ENCODE measurements around the gene NRCAM. TPM values are rescaled to one million over a fixed set of nuclear protein-coding genes. Genes with fewer than 3 reads are reported as not detected.

Gene NRCAM
- total and polyA plus RNA-seq, 2 donors (not counting 1 experiment from before 2014, with no cell fraction given) = 0.75 to 4.6 TPM

- H3K9ac ChIP-seq (ENCODE audit: low read length) = no peak overlapping the region
- no peak for TF ChIP-seq CTCF (IDR thresholded peaks at IDR 0.05)
- no peak for TF ChIP-seq EZH2 (IDR thresholded peaks at IDR 0.05; ENCODE audit: borderline replicate concordance, insufficient read depth, low read depth, low read length, poor library complexity, severe bottlenecking)
- POLR2A ChIA-PET = no interaction called here
- Mint-ChIP-seq H3K4me1 (peaks cover 23% of the 10 kb centered on the region), H3K27ac (no peak overlapping the region), H3K4me3 (no peak overlapping the region), H3K9me3 (ENCODE audit: insufficient read depth) (no peaks in the 10 kb centered on the region), H3K27me3 (no peaks in the 10 kb centered on the region)
- no peak overlapping the region for H3K4me2 ChIP-seq (replicated peaks; ENCODE audit: low read depth, low read length, poor library complexity, severe bottlenecking)
- no peaks in the 10 kb centered on the region for H3K79me2 ChIP-seq (ENCODE audit: control insufficient read depth, insufficient read depth, low read length)
- intact Hi-C loops (cut with micrococcal nuclease) = no loop called here
- ATAC-seq (ENCODE audit: low read depth) (no peak), DNase-seq (no peak)
- H3K27ac ChIP-seq (ENCODE audit: low read length in 2 of 2) = no peak overlapping the region
- CTCF ChIA-PET = no interaction called here
- no peak overlapping the region for H3K4me3 ChIP-seq (ENCODE audit: control extremely low read depth in 1 of 5, extremely low read depth in 1 of 5, insufficient read depth in 1 of 5, low read depth in 2 of 5, low read length in 4 of 5)
- peaks cover 0 to 5% (median 0%) of the 10 kb centered on the region in 4 experiments for H3K27me3 ChIP-seq (replicated peaks in 1 of 4; ENCODE audit: control extremely low read depth in 1 of 4, control insufficient read depth in 3 of 4, insufficient read depth in 4 of 4, low read length in 3 of 4)
- H3K36me3 ChIP-seq (replicated peaks in 1 of 2; ENCODE audit: control extremely low read depth in 1 of 2, control insufficient read depth in 1 of 2, extremely low read depth in 1 of 2, insufficient read depth in 2 of 2, low read length in 1 of 2) = no peaks in the 10 kb centered on the region
- H3K4me1 ChIP-seq (ENCODE audit: control insufficient read depth in 2 of 2, insufficient read depth in 2 of 2, low read length in 2 of 2) = peaks cover 0 to 7% of the 10 kb centered on the region in 2 donors
- no peaks in the 10 kb centered on the region for H4K20me1 ChIP-seq (ENCODE audit: control insufficient read depth, insufficient read depth, low read length, poor library complexity, severe bottlenecking)
- no peaks in the 10 kb centered on the region for H3K9me3 ChIP-seq (ENCODE audit: control extremely low read depth in 1 of 3, control insufficient read depth in 2 of 3, insufficient read depth in 1 of 3, low read length in 2 of 3)
- WGBS (ENCODE audit: insufficient coverage) = 90% methylated on average over 1 of the region's 1 CpG
- H2AFZ ChIP-seq (ENCODE audit: insufficient read depth, low read depth, low read length, poor library complexity, severe bottlenecking) = no peak overlapping the region
Measured at GRCh38 chr7:108331971-108332370, 124.3 kb downstream of the NRCAM start.

GRCh38 chr7:108330227-108330626 is 126.0 kb downstream of the NRCAM start:
- Mint-ChIP-seq H3K4me3 (no peak overlapping the region), H3K9me3 (ENCODE audit: insufficient read depth) (no peaks in the 10 kb centered on the region), H3K27me3 (no peaks in the 10 kb centered on the region), H3K27ac (no peak overlapping the region), H3K4me1 (peaks cover 32% of the 10 kb centered on the region)
- ATAC-seq (ENCODE audit: low read depth) (no peak), DNase-seq (no peak)
- 100% methylated on average over 1 of the region's 6 CpGs for WGBS (ENCODE audit: insufficient coverage)
- ChIA-PET POLR2A (no interaction called here), CTCF (no interaction called here)
- no peak for TF ChIP-seq EZH2 (IDR thresholded peaks at IDR 0.05; ENCODE audit: borderline replicate concordance, insufficient read depth, low read depth, low read length, poor library complexity, severe bottlenecking)
- no peak for TF ChIP-seq CTCF (IDR thresholded peaks at IDR 0.05)
- intact Hi-C loops (cut with micrococcal nuclease) = no loop called here
- Histone ChIP-seq H3K27me3 (replicated peaks in 1 of 4; ENCODE audit: control extremely low read depth in 1 of 4, control insufficient read depth in 3 of 4, insufficient read depth in 4 of 4, low read length in 3 of 4) (no peaks in the 10 kb centered on the region), H3K79me2 (ENCODE audit: control insufficient read depth, insufficient read depth, low read length) (no peaks in the 10 kb centered on the region), H3K9me3 (ENCODE audit: control extremely low read depth in 1 of 3, control insufficient read depth in 2 of 3, insufficient read depth in 1 of 3, low read length in 2 of 3) (no peaks in the 10 kb centered on the region), H3K36me3 (replicated peaks in 1 of 2; ENCODE audit: control extremely low read depth in 1 of 2, control insufficient read depth in 1 of 2, extremely low read depth in 1 of 2, insufficient read depth in 2 of 2, low read length in 1 of 2) (no peaks in the 10 kb centered on the region), H3K4me1 (ENCODE audit: control insufficient read depth in 2 of 2, insufficient read depth in 2 of 2, low read length in 2 of 2) (peaks cover 0 to 8% of the 10 kb centered on the region in 2 donors), H3K27ac (ENCODE audit: low read length in 2 of 2) (no peak overlapping the region), H2AFZ (ENCODE audit: insufficient read depth, low read depth, low read length, poor library complexity, severe bottlenecking) (no peak overlapping the region), H3K9ac (ENCODE audit: low read length) (no peak overlapping the region), H4K20me1 (ENCODE audit: control insufficient read depth, insufficient read depth, low read length, poor library complexity, severe bottlenecking) (no peaks in the 10 kb centered on the region), H3K4me3 (ENCODE audit: control extremely low read depth in 1 of 5, extremely low read depth in 1 of 5, insufficient read depth in 1 of 5, low read depth in 2 of 5, low read length in 4 of 5) (no peak overlapping the region), H3K4me2 (replicated peaks; ENCODE audit: low read depth, low read length, poor library complexity, severe bottlenecking) (no peak overlapping the region)

Data from B cell (primary cell).